ENCODE measurements around the gene PLEKHG3. TPM values are rescaled to one million over a fixed set of nuclear protein-coding genes. Genes with fewer than 3 reads are reported as not detected.

Gene PLEKHG3
- total and polyA plus RNA-seq, 4 donors, result 8.4 to 21.3 (median 14.6) TPM

DNA sequence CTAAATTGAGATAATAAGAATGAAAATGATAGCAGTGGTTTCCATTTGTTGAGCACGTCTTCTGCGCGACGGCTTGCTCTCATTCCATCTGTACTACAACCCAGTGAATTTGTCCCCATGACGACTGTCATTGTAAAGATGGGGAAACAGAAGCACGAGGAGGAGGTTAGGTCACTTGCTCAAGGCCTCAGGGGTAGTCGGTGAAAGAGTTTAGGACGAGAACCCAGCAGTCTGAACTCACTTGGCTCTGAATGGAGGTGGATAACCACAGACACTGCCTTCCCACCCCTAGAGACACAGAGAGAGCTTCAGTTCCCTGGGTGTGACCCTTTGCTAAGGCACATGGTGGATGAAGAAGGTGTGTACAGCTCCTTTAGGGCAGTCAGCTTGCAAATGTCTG lies 30.9 kb upstream of the PLEKHG3 start:
- no peak overlapping the region for H3K4me3 ChIP-seq (ENCODE audit: low read depth in 1 of 3, low read length in 3 of 3)
- H3K27me3 ChIP-seq (ENCODE audit: control insufficient read depth in 4 of 4, insufficient read depth in 4 of 4, low read length in 3 of 4), result no peaks in the 10 kb centered on the region
- TF ChIP-seq, protein P1, sequence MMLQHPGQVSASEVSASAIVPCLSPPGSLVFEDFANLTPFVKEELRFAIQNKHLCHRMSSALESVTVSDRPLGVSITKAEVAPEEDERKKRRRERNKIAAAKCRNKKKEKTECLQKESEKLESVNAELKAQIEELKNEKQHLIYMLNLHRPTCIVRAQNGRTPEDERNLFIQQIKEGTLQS (IDR thresholded peaks at IDR 0.05), result no peak
- no peak for TF ChIP-seq MAX (IDR thresholded peaks at IDR 0.05)
- no peak overlapping the region for H3K27ac ChIP-seq (ENCODE audit: low read depth in 1 of 2, low read length in 2 of 2)
- WGBS, result 90% methylated on average over 8 of the region's 8 CpGs
- H3K9ac ChIP-seq (ENCODE audit: low read depth in 1 of 2, low read length in 2 of 2), result no peak overlapping the region
- no peaks in the 10 kb centered on the region for H3K36me3 ChIP-seq (ENCODE audit: control insufficient read depth in 4 of 4, insufficient read depth in 3 of 4, low read depth in 1 of 4, low read length in 3 of 4)
- H3K4me1 ChIP-seq (ENCODE audit: control insufficient read depth in 4 of 4, insufficient read depth in 4 of 4, low read length in 3 of 4), result peaks cover 0 to 3% (median 0%) of the 10 kb centered on the region in 4 donors
- DNase-seq (ENCODE audit: low spot score), result no peak
- no peaks in the 10 kb centered on the region for H3K9me3 ChIP-seq (ENCODE audit: control insufficient read depth in 4 of 4, low read length in 3 of 4)

GRCh38 chr14:64673748-64674147 lies 30.5 kb upstream of the PLEKHG3 start:
- Histone ChIP-seq H3K36me3 (ENCODE audit: control insufficient read depth in 4 of 4, insufficient read depth in 3 of 4, low read depth in 1 of 4, low read length in 3 of 4) (no peaks in the 10 kb centered on the region), H3K27me3 (ENCODE audit: control insufficient read depth in 4 of 4, insufficient read depth in 4 of 4, low read length in 3 of 4) (no peaks in the 10 kb centered on the region), H3K27ac (ENCODE audit: low read depth in 1 of 2, low read length in 2 of 2) (no peak overlapping the region), H3K9ac (ENCODE audit: low read depth in 1 of 2, low read length in 2 of 2) (no peak overlapping the region), H3K4me3 (ENCODE audit: low read depth in 1 of 3, low read length in 3 of 3) (no peak overlapping the region), H3K4me1 (ENCODE audit: control insufficient read depth in 4 of 4, insufficient read depth in 4 of 4, low read length in 3 of 4) (peaks cover 0 to 3% (median 0%) of the 10 kb centered on the region in 4 donors), H3K9me3 (ENCODE audit: control insufficient read depth in 4 of 4, low read length in 3 of 4) (no peaks in the 10 kb centered on the region)
- 73% methylated on average over 6 of the region's 6 CpGs for WGBS
- no peak for DNase-seq (ENCODE audit: low spot score)
- no peak for TF ChIP-seq REST (IDR thresholded peaks at IDR 0.05)
- TF ChIP-seq TAF1 (conservative IDR thresholded peaks at IDR 0.05), result no peak
- TF ChIP-seq JUND (IDR thresholded peaks at IDR 0.05), result no peak
- no peak for TF ChIP-seq YY1 (IDR thresholded peaks at IDR 0.05)

DNA sequence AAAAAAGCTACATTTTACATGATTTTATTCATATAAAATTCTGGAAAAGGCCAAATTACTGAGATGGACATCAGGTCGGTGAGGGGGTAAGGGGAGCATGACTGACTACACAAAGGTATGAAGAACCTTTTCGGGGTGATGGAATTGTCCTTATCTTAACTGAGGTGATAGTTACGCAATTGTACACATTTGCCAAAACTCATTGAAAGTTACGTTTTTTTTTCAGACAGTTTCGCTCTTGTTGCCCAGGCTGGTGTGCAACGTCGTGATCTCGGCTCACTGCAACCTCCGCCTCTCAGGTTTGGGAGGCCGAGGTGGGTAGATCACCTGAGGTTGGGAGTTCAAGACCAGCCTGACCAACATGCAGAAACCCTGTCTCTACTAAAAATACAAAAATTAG lies 29.4 kb upstream of the PLEKHG3 start:
- no peak overlapping the region for H3K9ac ChIP-seq (ENCODE audit: low read depth in 1 of 2, low read length in 2 of 2)
- H3K36me3 ChIP-seq (ENCODE audit: control insufficient read depth in 4 of 4, insufficient read depth in 3 of 4, low read depth in 1 of 4, low read length in 3 of 4), result no peaks in the 10 kb centered on the region
- TF ChIP-seq FOXA1 (IDR thresholded peaks at IDR 0.05), result no peak
- TF ChIP-seq RAD21 (IDR thresholded peaks at IDR 0.05), result peak in 1 of 2 donors; percentile 10
- H3K4me1 ChIP-seq (ENCODE audit: control insufficient read depth in 4 of 4, insufficient read depth in 4 of 4, low read length in 3 of 4), result peaks cover 0 to 3% (median 0%) of the 10 kb centered on the region in 4 donors
- H3K27me3 ChIP-seq (ENCODE audit: control insufficient read depth in 4 of 4, insufficient read depth in 4 of 4, low read length in 3 of 4), result no peaks in the 10 kb centered on the region
- 43% methylated on average over 10 of the region's 10 CpGs for WGBS
- H3K9me3 ChIP-seq (ENCODE audit: control insufficient read depth in 4 of 4, low read length in 3 of 4), result no peaks in the 10 kb centered on the region
- no peak overlapping the region for H3K4me3 ChIP-seq (ENCODE audit: low read depth in 1 of 3, low read length in 3 of 3)
- no peak overlapping the region for H3K27ac ChIP-seq (ENCODE audit: low read depth in 1 of 2, low read length in 2 of 2)
- DNase-seq (ENCODE audit: low spot score), result no peak

GRCh38 chr14:64675312-64675711 lies 28.9 kb upstream of the PLEKHG3 start:
- Histone ChIP-seq H3K36me3 (ENCODE audit: control insufficient read depth in 4 of 4, insufficient read depth in 3 of 4, low read depth in 1 of 4, low read length in 3 of 4) (no peaks in the 10 kb centered on the region), H3K27ac (ENCODE audit: low read depth in 1 of 2, low read length in 2 of 2) (no peak overlapping the region), H3K4me1 (ENCODE audit: control insufficient read depth in 4 of 4, insufficient read depth in 4 of 4, low read length in 3 of 4) (peaks cover 0 to 3% (median 0%) of the 10 kb centered on the region in 4 donors), H3K9ac (ENCODE audit: low read depth in 1 of 2, low read length in 2 of 2) (no peak overlapping the region), H3K9me3 (ENCODE audit: control insufficient read depth in 4 of 4, low read length in 3 of 4) (no peaks in the 10 kb centered on the region), H3K4me3 (ENCODE audit: low read depth in 1 of 3, low read length in 3 of 3) (no peak overlapping the region), H3K27me3 (ENCODE audit: control insufficient read depth in 4 of 4, insufficient read depth in 4 of 4, low read length in 3 of 4) (no peaks in the 10 kb centered on the region)
- no peak for DNase-seq (ENCODE audit: low spot score)
- 82% methylated on average over 3 of the region's 3 CpGs for WGBS
- no peak for TF ChIP-seq TAF1 (conservative IDR thresholded peaks at IDR 0.05)
- TF ChIP-seq GABPA (IDR thresholded peaks at IDR 0.05 in 1 of 2, conservative IDR thresholded peaks at IDR 0.05 in 1 of 2), result no peak
- no peak for TF ChIP-seq NR2F2 (IDR thresholded peaks at IDR 0.05)
- TF ChIP-seq, protein P2, sequence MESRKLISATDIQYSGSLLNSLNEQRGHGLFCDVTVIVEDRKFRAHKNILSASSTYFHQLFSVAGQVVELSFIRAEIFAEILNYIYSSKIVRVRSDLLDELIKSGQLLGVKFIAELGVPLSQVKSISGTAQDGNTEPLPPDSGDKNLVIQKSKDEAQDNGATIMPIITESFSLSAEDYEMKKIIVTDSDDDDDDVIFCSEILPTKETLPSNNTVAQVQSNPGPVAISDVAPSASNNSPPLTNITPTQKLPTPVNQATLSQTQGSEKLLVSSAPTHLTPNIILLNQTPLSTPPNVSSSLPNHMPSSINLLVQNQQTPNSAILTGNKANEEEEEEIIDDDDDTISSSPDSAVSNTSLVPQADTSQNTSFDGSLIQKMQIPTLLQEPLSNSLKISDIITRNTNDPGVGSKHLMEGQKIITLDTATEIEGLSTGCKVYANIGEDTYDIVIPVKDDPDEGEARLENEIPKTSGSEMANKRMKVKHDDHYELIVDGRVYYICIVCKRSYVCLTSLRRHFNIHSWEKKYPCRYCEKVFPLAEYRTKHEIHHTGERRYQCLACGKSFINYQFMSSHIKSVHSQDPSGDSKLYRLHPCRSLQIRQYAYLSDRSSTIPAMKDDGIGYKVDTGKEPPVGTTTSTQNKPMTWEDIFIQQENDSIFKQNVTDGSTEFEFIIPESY (IDR thresholded peaks at IDR 0.05), result no peak
- TF ChIP-seq FOXA1 (IDR thresholded peaks at IDR 0.05), result no peak
- TF ChIP-seq REST (IDR thresholded peaks at IDR 0.05), result no peak
- TF ChIP-seq RXRA (IDR thresholded peaks at IDR 0.05), result no peak

All from liver (tissue), 9 donors.